Liver (tissue), 9 donors: ENCODE results near the gene KMT2A. TPM values are rescaled to one million over a fixed set of nuclear protein-coding genes. Genes with fewer than 3 reads are reported as not detected.

Source experiments
- DNase-seq: peaks from one replicate; pipeline ENCODE4 v3.0.0-alpha.2; 2017; ENCODE audit warnings: low spot score
- H3K27ac ChIP-seq, 2 donors: one replicate each; pipeline ENCODE4 v1.7.0; 2013; ENCODE audit warnings: inconsistent platforms in 2 of 2, low read length in 2 of 2, control low read depth in 1 of 2, low read depth in 1 of 2, mild to moderate bottlenecking in 1 of 2
- H3K27me3 ChIP-seq, 4 donors: one replicate each; pipeline versions ENCODE4 v1.6.1 to v1.7.0; 2013; ENCODE audit warnings: low read length in 3 of 4, inconsistent platforms in 1 of 4, mild to moderate bottlenecking in 1 of 4, moderate library complexity in 1 of 4; ENCODE audit not compliant: control insufficient read depth in 4 of 4, insufficient read depth in 4 of 4
- H3K36me3 ChIP-seq, 4 donors: one replicate each; pipeline versions ENCODE4 v1.6.1 to v1.7.0; 2013; ENCODE audit warnings: low read length in 3 of 4, mild to moderate bottlenecking in 3 of 4, low read depth in 1 of 4, moderate library complexity in 1 of 4; ENCODE audit not compliant: control insufficient read depth in 4 of 4, insufficient read depth in 3 of 4
- H3K4me1 ChIP-seq, 4 donors: one replicate each; pipeline versions ENCODE4 v1.6.1 to v1.7.0; 2013; ENCODE audit warnings: low read length in 3 of 4, mild to moderate bottlenecking in 3 of 4, moderate library complexity in 1 of 4; ENCODE audit not compliant: control insufficient read depth in 4 of 4, insufficient read depth in 4 of 4
- H3K4me3 ChIP-seq, 3 donors: one replicate each; pipeline versions ENCODE4 v1.6.1 to v1.7.0; 2013; ENCODE audit warnings: low read length in 3 of 3, control low read depth in 1 of 3, low read depth in 1 of 3, mild to moderate bottlenecking in 1 of 3
- H3K9ac ChIP-seq, 2 donors: one replicate each; pipeline ENCODE4 v1.7.0; 2013; ENCODE audit warnings: low read length in 2 of 2, mild to moderate bottlenecking in 2 of 2, moderate library complexity in 2 of 2, control low read depth in 1 of 2, low read depth in 1 of 2
- H3K9me3 ChIP-seq, 4 donors: one replicate each; pipeline versions ENCODE4 v1.6.1 to v1.7.0; 2013; ENCODE audit warnings: low read length in 3 of 4; ENCODE audit not compliant: control insufficient read depth in 4 of 4
- ATF3 ChIP-seq: IDR thresholded peaks from 2 replicates; pipeline ENCODE4 v1.6.1; 2016; ENCODE audit warnings: antibody characterized with exemption
- CTCF ChIP-seq: fragments of 150-350 bp; IDR thresholded peaks from 2 replicates; pipeline ENCODE4 v1.5.1; 2017; ENCODE audit warnings: improper control_type of control experiment, low read depth, low read length; ENCODE audit not compliant: missing input control
- EGR1 ChIP-seq, 2 donors: IDR thresholded peaks; 2 replicates each; pipeline ENCODE4 v1.6.1; 2016 to 2018; ENCODE audit warnings: antibody characterized with exemption in 2 of 2, low read depth in 2 of 2
- FOXA1 ChIP-seq: IDR thresholded peaks from 2 replicates; pipeline ENCODE4 v1.6.1; 2016; ENCODE audit warnings: antibody characterized with exemption
- FOXA2 ChIP-seq: IDR thresholded peaks from 2 replicates; pipeline ENCODE4 v1.6.1; 2016; ENCODE audit warnings: antibody characterized with exemption
- GABPA ChIP-seq, 2 donors: IDR thresholded peaks in 1 of 2; conservative IDR thresholded peaks in 1 of 2; 2 replicates each; pipeline ENCODE4 v1.6.1; 2016; ENCODE audit warnings: antibody characterized with exemption in 2 of 2, mild to moderate bottlenecking in 1 of 2, moderate library complexity in 1 of 2
- HNF4A ChIP-seq, 2 donors: conservative IDR thresholded peaks; 2 replicates each; pipeline ENCODE4 v1.6.1; 2016; ENCODE audit warnings: antibody characterized with exemption in 2 of 2, mild to moderate bottlenecking in 2 of 2
- HNF4G ChIP-seq: IDR thresholded peaks from 2 replicates; pipeline ENCODE4 v1.6.1; 2016; ENCODE audit warnings: antibody characterized with exemption
- JUND ChIP-seq, 2 donors: IDR thresholded peaks; 2 replicates each; pipeline ENCODE4 v1.6.1; 2016; ENCODE audit warnings: antibody characterized with exemption in 2 of 2
- MAX ChIP-seq: IDR thresholded peaks from 2 replicates; pipeline ENCODE4 v1.6.1; 2016; ENCODE audit warnings: antibody characterized with exemption
- NR2F2 ChIP-seq: IDR thresholded peaks from 2 replicates; pipeline ENCODE4 v1.6.1; 2016; ENCODE audit warnings: antibody characterized with exemption
- REST ChIP-seq: IDR thresholded peaks from 2 replicates; pipeline ENCODE4 v1.6.1; 2016; ENCODE audit warnings: antibody characterized with exemption, mild to moderate bottlenecking
- SP1 ChIP-seq: IDR thresholded peaks from 2 replicates; pipeline ENCODE4 v1.6.1; 2018; ENCODE audit warnings: antibody characterized with exemption, mild to moderate bottlenecking
- TAF1 ChIP-seq: conservative IDR thresholded peaks from 2 replicates; pipeline ENCODE4 v1.6.1; 2016; ENCODE audit warnings: antibody characterized with exemption, mild to moderate bottlenecking
- YY1 ChIP-seq: IDR thresholded peaks from 2 replicates; pipeline ENCODE4 v1.6.1; 2016; ENCODE audit warnings: antibody characterized with exemption, mild to moderate bottlenecking
- ZBTB33 ChIP-seq: IDR thresholded peaks from 2 replicates; pipeline ENCODE4 v1.6.1; 2016; ENCODE audit warnings: antibody characterized with exemption
- WGBS: extraction: QIAGEN DNeasy Blood & Tissue Kit; methylation state at CpG from one replicate; pipeline ENCODE4 v1.1.7; 2013; 5-methylcytosine and 5-hydroxymethylcytosine counted together
- polyA plus RNA-seq, 2 donors: library from polyadenylated mRNA; stranded (reverse) in 1 of 2; unstranded in 1 of 2; fragments of 200-250 nt in 1 of 2; fragments of >200 nt in 1 of 2; fragmentation: Nextera tagmentation in 1 of 2; extraction: Ambion mirVana in 1 of 2; gene quantifications; one replicate each; pipeline versions ENCODE4 v1.2.1 to v1.2.3, GENCODE V29; 2013 to 2015
- total RNA-seq, 2 donors: library from RNA; depleted of rRNA; stranded (reverse); fragments of >200 nt; gene quantifications; one replicate each; pipeline ENCODE4 v1.2.3, GENCODE V29; 2014
- donor health status: healthy.
- donor health status: healthy.
- donor health status: healthy.
- donor health status: healthy.
- donor health status: healthy.

KMT2A gene
- total and polyA plus RNA-seq, 4 donors = 4.3 to 27.9 (median 12.9) TPM

GRCh38 chr11:118536726-118537125 is 100.4 kb downstream of the KMT2A start:
- H3K9me3 ChIP-seq = no peaks in the 10 kb centered on the region
- H3K4me3 ChIP-seq = no peak overlapping the region
- TF ChIP-seq CTCF = no peak
- no peak overlapping the region for H3K9ac ChIP-seq
- peaks cover 11 to 32% (median 22%) of the 10 kb centered on the region in 4 donors for H3K4me1 ChIP-seq
- no peak for DNase-seq
- no peaks in the 10 kb centered on the region for H3K27me3 ChIP-seq
- no peak overlapping the region for H3K27ac ChIP-seq
- H3K36me3 ChIP-seq = peaks cover 0 to 4% (median 2%) of the 10 kb centered on the region in 4 donors
- 95% methylated on average over 5 of the region's 5 CpGs for WGBS

- peaks cover 6 to 25% (median 14%) of the 10 kb centered on the region in 4 donors for H3K4me1 ChIP-seq
- no peaks in the 10 kb centered on the region for H3K9me3 ChIP-seq
- H3K27me3 ChIP-seq = no peaks in the 10 kb centered on the region
- no peak for DNase-seq
- 91% methylated on average over 6 of the region's 6 CpGs for WGBS
- H3K36me3 ChIP-seq = peaks cover 0 to 4% (median 2%) of the 10 kb centered on the region in 4 donors
- no peak overlapping the region for H3K4me3 ChIP-seq
- no peak for TF ChIP-seq ZBTB33
- no peak for TF ChIP-seq SP1
- no peak for TF ChIP-seq JUND (IDR thresholded peaks at IDR 0.05)
- no peak for TF ChIP-seq CTCF
- TF ChIP-seq EGR1 (IDR thresholded peaks at IDR 0.05; ENCODE audit: low read depth in 2 of 2) = no peak
- no peak for TF ChIP-seq TAF1
- TF ChIP-seq NR2F2 = no peak
- no peak for TF ChIP-seq FOXA1
- no peak for TF ChIP-seq HNF4A (conservative IDR thresholded peaks at IDR 0.05)
- TF ChIP-seq YY1 = no peak
- no peak for TF ChIP-seq GABPA (IDR thresholded peaks at IDR 0.05 in 1 of 2, conservative IDR thresholded peaks at IDR 0.05 in 1 of 2)
- TF ChIP-seq HNF4G = no peak
- TF ChIP-seq ATF3 = no peak
- no peak for TF ChIP-seq MAX
- no peak for TF ChIP-seq REST
- no peak for TF ChIP-seq FOXA2
- no peak overlapping the region for H3K9ac ChIP-seq
- H3K27ac ChIP-seq = no peak overlapping the region
Measured at GRCh38 chr11:118537409-118537980, 101.2 kb downstream of the KMT2A start.
